Measurements from ENCODE around the gene CBFA2T3. TPM values are rescaled to one million over a fixed set of nuclear protein-coding genes. Genes with fewer than 3 reads are reported as not detected.

CBFA2T3 gene
- total and polyA plus RNA-seq, 2 of the 13 experiments (the other 11 are each of a cell fraction or from before 2014, with no cell fraction given): 0.05 TPM; not detected in 1

DNA sequence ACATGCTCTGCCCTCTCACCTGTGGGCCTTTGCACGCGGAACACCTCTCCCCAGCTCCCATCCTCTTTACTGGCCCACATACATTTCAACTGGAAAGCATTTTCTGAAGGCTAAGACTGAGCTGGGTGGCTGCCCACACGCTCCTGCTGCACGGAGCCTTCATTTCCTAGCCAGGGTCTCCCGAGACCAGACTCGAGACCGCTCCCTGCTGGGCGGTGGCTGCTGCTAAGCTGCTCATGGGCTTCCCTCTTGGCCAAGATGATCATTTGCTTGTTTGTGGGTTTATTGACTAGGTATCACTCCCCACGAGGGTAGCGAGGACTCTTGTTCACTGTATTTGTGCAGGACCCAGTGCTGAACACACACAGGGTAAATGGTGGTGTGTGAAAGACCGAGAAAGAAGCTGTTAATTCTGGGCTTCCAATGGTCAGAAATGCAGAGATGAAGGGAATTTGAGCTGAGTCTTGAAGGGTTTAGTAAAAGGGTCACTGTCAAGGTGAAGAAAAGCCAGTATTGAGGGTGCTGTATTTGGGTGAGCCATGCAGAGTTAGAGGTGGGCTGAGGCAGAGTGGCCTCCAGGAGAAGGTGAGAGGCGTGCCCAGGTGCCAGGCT, 119.2 kb downstream of the CBFA2T3 start (continued):
- TF ChIP-seq, protein P1, sequence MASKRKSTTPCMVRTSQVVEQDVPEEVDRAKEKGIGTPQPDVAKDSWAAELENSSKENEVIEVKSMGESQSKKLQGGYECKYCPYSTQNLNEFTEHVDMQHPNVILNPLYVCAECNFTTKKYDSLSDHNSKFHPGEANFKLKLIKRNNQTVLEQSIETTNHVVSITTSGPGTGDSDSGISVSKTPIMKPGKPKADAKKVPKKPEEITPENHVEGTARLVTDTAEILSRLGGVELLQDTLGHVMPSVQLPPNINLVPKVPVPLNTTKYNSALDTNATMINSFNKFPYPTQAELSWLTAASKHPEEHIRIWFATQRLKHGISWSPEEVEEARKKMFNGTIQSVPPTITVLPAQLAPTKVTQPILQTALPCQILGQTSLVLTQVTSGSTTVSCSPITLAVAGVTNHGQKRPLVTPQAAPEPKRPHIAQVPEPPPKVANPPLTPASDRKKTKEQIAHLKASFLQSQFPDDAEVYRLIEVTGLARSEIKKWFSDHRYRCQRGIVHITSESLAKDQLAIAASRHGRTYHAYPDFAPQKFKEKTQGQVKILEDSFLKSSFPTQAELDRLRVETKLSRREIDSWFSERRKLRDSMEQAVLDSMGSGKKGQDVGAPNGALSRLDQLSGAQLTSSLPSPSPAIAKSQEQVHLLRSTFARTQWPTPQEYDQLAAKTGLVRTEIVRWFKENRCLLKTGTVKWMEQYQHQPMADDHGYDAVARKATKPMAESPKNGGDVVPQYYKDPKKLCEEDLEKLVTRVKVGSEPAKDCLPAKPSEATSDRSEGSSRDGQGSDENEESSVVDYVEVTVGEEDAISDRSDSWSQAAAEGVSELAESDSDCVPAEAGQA (IDR thresholded peaks at IDR 0.05; ENCODE audit: low read depth): no peak
- TF ChIP-seq, protein P1 (CRISPR knock-in tag; IDR thresholded peaks at IDR 0.05; ENCODE audit: borderline replicate concordance): no peak
- TF ChIP-seq HOXA9 (CRISPR knock-in tag; IDR thresholded peaks at IDR 0.05; ENCODE audit: borderline replicate concordance) (no peak), SMC3 (IDR thresholded peaks at IDR 0.05; ENCODE audit: low read length) (peak; percentile 79), ZEB1 (IDR thresholded peaks at IDR 0.05; ENCODE audit: insufficient replicate concordance, low read depth) (no peak), ZNF260 (CRISPR knock-in tag; IDR thresholded peaks at IDR 0.05; ENCODE audit: borderline replicate concordance, low read depth) (no peak), SP140L (CRISPR knock-in tag; IDR thresholded peaks at IDR 0.05; ENCODE audit: borderline replicate concordance) (no peak), TEAD3 (CRISPR knock-in tag; optimal IDR thresholded peaks at IDR 0.05; ENCODE audit: borderline replicate concordance) (peak; percentile 30), FOXA1 (IDR thresholded peaks at IDR 0.05) (no peak), FOXA1 (CRISPR knock-in tag; IDR thresholded peaks at IDR 0.05) (no peak), GPN1 (CRISPR knock-in tag; IDR thresholded peaks at IDR 0.05; ENCODE audit: borderline replicate concordance) (no peak), ZBTB38 (CRISPR knock-in tag; IDR thresholded peaks at IDR 0.05) (no peak), ZNF746 (CRISPR knock-in tag; IDR thresholded peaks at IDR 0.05) (0 out of 2 replicates have a peak, but pooled peaks have one; percentile 6), ZNF546 (CRISPR knock-in tag; conservative IDR thresholded peaks at IDR 0.05) (no peak), SIX4 (CRISPR knock-in tag; IDR thresholded peaks at IDR 0.05) (no peak), RFXANK (CRISPR knock-in tag; IDR thresholded peaks at IDR 0.05) (no peak), ESRRA (CRISPR knock-in tag; IDR thresholded peaks at IDR 0.05; ENCODE audit: low read depth) (no peak), PITX1 (CRISPR knock-in tag; IDR thresholded peaks at IDR 0.05) (peak; percentile 24; the same call in 1 of the 2 replicates), ZNF761 (CRISPR knock-in tag; conservative IDR thresholded peaks at IDR 0.05) (peak; percentile 52; the same call in 1 of the 2 replicates), ZNF737 (CRISPR knock-in tag; IDR thresholded peaks at IDR 0.05; ENCODE audit: borderline replicate concordance) (no peak), STAG1 (CRISPR knock-in tag; IDR thresholded peaks at IDR 0.05) (peak; percentile 82)
- TF ChIP-seq, protein P2, sequence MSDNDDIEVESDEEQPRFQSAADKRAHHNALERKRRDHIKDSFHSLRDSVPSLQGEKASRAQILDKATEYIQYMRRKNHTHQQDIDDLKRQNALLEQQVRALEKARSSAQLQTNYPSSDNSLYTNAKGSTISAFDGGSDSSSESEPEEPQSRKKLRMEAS (IDR thresholded peaks at IDR 0.05): 0 out of 2 replicates have a peak, but pooled peaks have one; percentile 10
- TF ChIP-seq, protein P3, sequence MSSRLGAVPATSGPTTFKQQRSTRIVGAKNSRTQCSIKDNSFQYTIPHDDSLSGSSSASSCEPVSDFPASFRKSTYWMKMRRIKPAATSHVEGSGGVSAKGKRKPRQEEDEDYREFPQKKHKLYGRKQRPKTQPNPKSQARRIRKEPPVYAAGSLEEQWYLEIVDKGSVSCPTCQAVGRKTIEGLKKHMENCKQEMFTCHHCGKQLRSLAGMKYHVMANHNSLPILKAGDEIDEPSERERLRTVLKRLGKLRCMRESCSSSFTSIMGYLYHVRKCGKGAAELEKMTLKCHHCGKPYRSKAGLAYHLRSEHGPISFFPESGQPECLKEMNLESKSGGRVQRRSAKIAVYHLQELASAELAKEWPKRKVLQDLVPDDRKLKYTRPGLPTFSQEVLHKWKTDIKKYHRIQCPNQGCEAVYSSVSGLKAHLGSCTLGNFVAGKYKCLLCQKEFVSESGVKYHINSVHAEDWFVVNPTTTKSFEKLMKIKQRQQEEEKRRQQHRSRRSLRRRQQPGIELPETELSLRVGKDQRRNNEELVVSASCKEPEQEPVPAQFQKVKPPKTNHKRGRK (CRISPR knock-in tag; IDR thresholded peaks at IDR 0.05): no peak
- TF ChIP-seq, protein P4, sequence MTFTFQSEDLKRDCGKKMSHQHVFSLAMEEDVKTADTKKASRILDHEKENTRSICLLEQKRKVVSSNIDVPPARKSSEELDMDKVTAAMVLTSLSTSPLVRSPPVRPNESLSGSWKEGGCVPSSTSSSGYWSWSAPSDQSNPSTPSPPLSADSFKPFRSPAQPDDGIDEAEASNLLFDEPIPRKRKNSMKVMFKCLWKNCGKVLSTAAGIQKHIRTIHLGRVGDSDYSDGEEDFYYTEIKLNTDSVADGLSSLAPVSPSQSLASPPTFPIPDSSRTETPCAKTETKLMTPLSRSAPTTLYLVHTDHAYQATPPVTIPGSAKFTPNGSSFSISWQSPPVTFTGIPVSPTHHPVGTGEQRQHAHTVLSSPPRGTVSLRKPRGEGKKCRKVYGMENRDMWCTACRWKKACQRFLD (CRISPR knock-in tag; IDR thresholded peaks at IDR 0.05; ENCODE audit: borderline replicate concordance): no peak

Data from HepG2 (cell line).